ENCODE results near the gene DPT. TPM values are rescaled to one million over a fixed set of nuclear protein-coding genes. Genes with fewer than 3 reads are reported as not detected.
A peak's percentile ranks its signal among the peaks of the same experiment; 100 is the strongest.

DPT gene
- total RNA-seq, 1 experiment from 2014 or later: not detected

DNA sequence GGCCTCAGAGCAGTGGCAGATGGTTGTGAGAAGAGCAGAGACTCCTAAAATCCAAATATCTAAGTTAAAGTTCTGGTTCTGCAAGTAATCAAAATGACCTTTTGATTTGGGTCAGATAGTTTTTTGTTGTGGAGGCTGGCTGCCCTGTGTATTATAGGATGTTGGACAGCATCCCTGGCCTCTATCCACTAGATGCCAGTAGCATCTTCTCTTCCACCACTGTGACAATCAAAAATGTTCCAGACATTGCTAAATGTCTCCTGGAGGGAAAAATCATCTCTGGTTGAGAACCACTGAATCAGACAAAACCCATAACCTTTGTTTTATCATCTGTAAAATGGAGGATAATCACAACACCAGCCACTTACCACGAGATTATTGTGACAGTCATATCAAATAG, 5.9 kb upstream of the DPT start:
- Histone ChIP-seq H3K4me2 (ENCODE audit: low read length) (no peak overlapping the region), H3K4me1 (ENCODE audit: control insufficient read depth in 1 of 2, insufficient read depth in 2 of 2, low read length in 2 of 2) (no peaks in the 10 kb centered on the region), H3K79me2 (ENCODE audit: insufficient read depth, low read length) (no peaks in the 10 kb centered on the region), H3K9ac (ENCODE audit: low read length) (no peak overlapping the region), H3K9me3 (ENCODE audit: control insufficient read depth in 1 of 2, insufficient read depth in 1 of 2, low read depth in 1 of 2, low read length in 2 of 2) (no peaks in the 10 kb centered on the region), H2AFZ (ENCODE audit: low read depth, low read length, poor library complexity, severe bottlenecking) (no peak overlapping the region), H3K27me3 (ENCODE audit: insufficient read depth, low read length) (no peaks in the 10 kb centered on the region; the same call in 1 of the 2 replicates), H3K4me3 (replicated peaks in 1 of 2; ENCODE audit: low read depth in 1 of 2, low read length in 2 of 2) (no peak overlapping the region), H3K36me3 (ENCODE audit: control insufficient read depth in 1 of 2, insufficient read depth in 2 of 2, low read length in 2 of 2) (no peaks in the 10 kb centered on the region), H3K9me2 (ENCODE audit: insufficient read depth) (no peaks in the 10 kb centered on the region), H4K20me1 (ENCODE audit: insufficient read depth) (no peaks in the 10 kb centered on the region), H3K27ac (ENCODE audit: low read depth, low read length) (no peak overlapping the region)
- no peak for DNase-seq (ENCODE audit: low read depth, low spot score)
- ChIA-PET RAD21 (ENCODE audit: low non-redundant PET in 1 of 2, low total read pairs in 2 of 2, uncharacterized antibody in 2 of 2, unreplicated experiment in 2 of 2) (no interaction called here), CTCF (interaction anchor here (1.4 kb wide), 1 partner anchor 376 kb away, joined by 3 read pairs; no protein-coding TSS in a partner anchor), POLR2A (no interaction called here)
- no TSS peak for BruUV-seq (replicated peaks)
- TF ChIP-seq, protein P1, sequence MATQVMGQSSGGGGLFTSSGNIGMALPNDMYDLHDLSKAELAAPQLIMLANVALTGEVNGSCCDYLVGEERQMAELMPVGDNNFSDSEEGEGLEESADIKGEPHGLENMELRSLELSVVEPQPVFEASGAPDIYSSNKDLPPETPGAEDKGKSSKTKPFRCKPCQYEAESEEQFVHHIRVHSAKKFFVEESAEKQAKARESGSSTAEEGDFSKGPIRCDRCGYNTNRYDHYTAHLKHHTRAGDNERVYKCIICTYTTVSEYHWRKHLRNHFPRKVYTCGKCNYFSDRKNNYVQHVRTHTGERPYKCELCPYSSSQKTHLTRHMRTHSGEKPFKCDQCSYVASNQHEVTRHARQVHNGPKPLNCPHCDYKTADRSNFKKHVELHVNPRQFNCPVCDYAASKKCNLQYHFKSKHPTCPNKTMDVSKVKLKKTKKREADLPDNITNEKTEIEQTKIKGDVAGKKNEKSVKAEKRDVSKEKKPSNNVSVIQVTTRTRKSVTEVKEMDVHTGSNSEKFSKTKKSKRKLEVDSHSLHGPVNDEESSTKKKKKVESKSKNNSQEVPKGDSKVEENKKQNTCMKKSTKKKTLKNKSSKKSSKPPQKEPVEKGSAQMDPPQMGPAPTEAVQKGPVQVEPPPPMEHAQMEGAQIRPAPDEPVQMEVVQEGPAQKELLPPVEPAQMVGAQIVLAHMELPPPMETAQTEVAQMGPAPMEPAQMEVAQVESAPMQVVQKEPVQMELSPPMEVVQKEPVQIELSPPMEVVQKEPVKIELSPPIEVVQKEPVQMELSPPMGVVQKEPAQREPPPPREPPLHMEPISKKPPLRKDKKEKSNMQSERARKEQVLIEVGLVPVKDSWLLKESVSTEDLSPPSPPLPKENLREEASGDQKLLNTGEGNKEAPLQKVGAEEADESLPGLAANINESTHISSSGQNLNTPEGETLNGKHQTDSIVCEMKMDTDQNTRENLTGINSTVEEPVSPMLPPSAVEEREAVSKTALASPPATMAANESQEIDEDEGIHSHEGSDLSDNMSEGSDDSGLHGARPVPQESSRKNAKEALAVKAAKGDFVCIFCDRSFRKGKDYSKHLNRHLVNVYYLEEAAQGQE (IDR thresholded peaks at IDR 0.05; ENCODE audit: low read depth): no peak
- TF ChIP-seq FOSL1 (IDR thresholded peaks at IDR 0.05; ENCODE audit: low read depth): no peak
- TF ChIP-seq RAD21 (IDR thresholded peaks at IDR 0.05; ENCODE audit: low read depth): peak; percentile 22; the same call in 1 of the 2 replicates
- ATAC-seq: no peak
- intact Hi-C loops (cut with micrococcal nuclease): no loop called here

- CTCF ChIA-PET: no interaction called here
- H3K9me3 ChIP-seq (ENCODE audit: control insufficient read depth in 1 of 2, insufficient read depth in 1 of 2, low read depth in 1 of 2, low read length in 2 of 2): no peaks in the 10 kb centered on the region
- BruUV-seq (replicated peaks): no TSS peak
- TF ChIP-seq, protein P1 (IDR thresholded peaks at IDR 0.05; ENCODE audit: low read depth): no peak
- TF ChIP-seq CBX3 (IDR thresholded peaks at IDR 0.05; ENCODE audit: low read depth) (no peak), EZH2phosphoT487 (IDR thresholded peaks at IDR 0.05; ENCODE audit: borderline replicate concordance) (no peak), FOSL1 (IDR thresholded peaks at IDR 0.05; ENCODE audit: low read depth) (no peak), POLR2A (IDR thresholded peaks at IDR 0.05; ENCODE audit: borderline replicate concordance, extremely low read depth, insufficient read depth, insufficient read length) (no peak), ZNF274 (IDR thresholded peaks at IDR 0.05; ENCODE audit: low read depth, low read length) (no peak), JUND (IDR thresholded peaks at IDR 0.05) (no peak), ATF3 (IDR thresholded peaks at IDR 0.05) (no peak), SP1 (IDR thresholded peaks at IDR 0.05; ENCODE audit: low read depth) (no peak), MAX (IDR thresholded peaks at IDR 0.05) (no peak), RAD21 (IDR thresholded peaks at IDR 0.05; ENCODE audit: low read depth) (no peak)
- H3K9me2 ChIP-seq (ENCODE audit: insufficient read depth): no peaks in the 10 kb centered on the region
- H3K27ac ChIP-seq (ENCODE audit: low read depth, low read length): no peak overlapping the region
- H3K4me3 ChIP-seq (replicated peaks in 1 of 2; ENCODE audit: low read depth in 1 of 2, low read length in 2 of 2): no peak overlapping the region
- no peak for ATAC-seq
- no peak overlapping the region for H3K4me2 ChIP-seq (ENCODE audit: low read length)
- RAD21 ChIA-PET (ENCODE audit: low non-redundant PET in 1 of 2, low total read pairs in 2 of 2, uncharacterized antibody in 2 of 2, unreplicated experiment in 2 of 2): no interaction called here
- no peaks in the 10 kb centered on the region for H4K20me1 ChIP-seq (ENCODE audit: insufficient read depth)
- DNase-seq (ENCODE audit: low read depth, low spot score): no peak
- no peaks in the 10 kb centered on the region for H3K36me3 ChIP-seq (ENCODE audit: control insufficient read depth in 1 of 2, insufficient read depth in 2 of 2, low read length in 2 of 2)
- intact Hi-C loops (cut with micrococcal nuclease): no loop called here
- H3K9ac ChIP-seq (ENCODE audit: low read length): no peak overlapping the region
- H3K4me1 ChIP-seq (ENCODE audit: control insufficient read depth in 1 of 2, insufficient read depth in 2 of 2, low read length in 2 of 2): no peaks in the 10 kb centered on the region
- H3K27me3 ChIP-seq (ENCODE audit: insufficient read depth, low read length): no peaks in the 10 kb centered on the region; the same call in 1 of the 2 replicates
- POLR2A ChIA-PET: no interaction called here
- H3K79me2 ChIP-seq (ENCODE audit: insufficient read depth, low read length): no peaks in the 10 kb centered on the region
- H2AFZ ChIP-seq (ENCODE audit: low read depth, low read length, poor library complexity, severe bottlenecking): no peak overlapping the region
These were observed 5.3 kb upstream of the DPT start for GRCh38 chr1:168734271-168734670.

All from HCT116 (cell line).